Measurements from ENCODE around the gene LAPTM5.
A peak's percentile ranks its signal among the peaks of the same experiment; 100 is the strongest.

LAPTM5 gene

GRCh38 chr1:30716646-30717045 lies 40.9 kb downstream of the LAPTM5 start:
- no peak for TF ChIP-seq EZH2 (optimal IDR thresholded peaks at IDR 0.05; ENCODE audit: low read depth, low read length)
- no peak for TF ChIP-seq CTCF (IDR thresholded peaks at IDR 0.05; ENCODE audit: low read length)
- TF ChIP-seq EZH2phosphoT487 (IDR thresholded peaks at IDR 0.05; ENCODE audit: low read length), result no peak
- Histone ChIP-seq H3K79me2 (ENCODE audit: low read length) (no peaks in the 10 kb centered on the region), H3K4me2 (ENCODE audit: low read depth, low read length) (no peak overlapping the region), H4K20me1 (ENCODE audit: insufficient read depth, low read length) (no peaks in the 10 kb centered on the region), H3K27ac (ENCODE audit: low read length) (no peak overlapping the region), H3K36me3 (replicated peaks; ENCODE audit: insufficient read depth, low read length) (no peaks in the 10 kb centered on the region), H3K9ac (ENCODE audit: low read length) (no peak overlapping the region), H3K9me3 (replicated peaks; ENCODE audit: insufficient read depth, low read length) (no peaks in the 10 kb centered on the region), H3K4me1 (ENCODE audit: low read length) (peaks cover 7% of the 10 kb centered on the region), H3F3A (ENCODE audit: insufficient read depth, low read length) (no peaks in the 10 kb centered on the region), H3K27me3 (replicated peaks; ENCODE audit: insufficient read depth, low read length) (peaks cover 22% of the 10 kb centered on the region), H3K4me3 (ENCODE audit: low read length) (no peak overlapping the region), H3K9me2 (replicated peaks; ENCODE audit: insufficient read depth, low read length) (no peaks in the 10 kb centered on the region), H2AFZ (ENCODE audit: low read length) (no peak overlapping the region)
- no peak for DNase-seq

- H3K9me2 ChIP-seq (replicated peaks; ENCODE audit: insufficient read depth, low read length), result no peaks in the 10 kb centered on the region
- H3K27ac ChIP-seq (ENCODE audit: low read length), result no peak overlapping the region
- H3F3A ChIP-seq (ENCODE audit: insufficient read depth, low read length), result no peaks in the 10 kb centered on the region
- H3K27me3 ChIP-seq (replicated peaks; ENCODE audit: insufficient read depth, low read length), result peaks cover 29% of the 10 kb centered on the region
- H3K4me1 ChIP-seq (ENCODE audit: low read length), result peaks cover 7% of the 10 kb centered on the region
- no peaks in the 10 kb centered on the region for H3K79me2 ChIP-seq (ENCODE audit: low read length)
- no peak overlapping the region for H3K4me2 ChIP-seq (ENCODE audit: low read depth, low read length)
- no peak overlapping the region for H3K9ac ChIP-seq (ENCODE audit: low read length)
- H3K36me3 ChIP-seq (replicated peaks; ENCODE audit: insufficient read depth, low read length), result no peaks in the 10 kb centered on the region
- DNase-seq, result no peak
- H2AFZ ChIP-seq (ENCODE audit: low read length), result no peak overlapping the region
- no peak for TF ChIP-seq EZH2phosphoT487 (IDR thresholded peaks at IDR 0.05; ENCODE audit: low read length)
- TF ChIP-seq EZH2 (optimal IDR thresholded peaks at IDR 0.05; ENCODE audit: low read depth, low read length), result no peak
- TF ChIP-seq CTCF (IDR thresholded peaks at IDR 0.05; ENCODE audit: low read length), result no peak
- no peaks in the 10 kb centered on the region for H3K9me3 ChIP-seq (replicated peaks; ENCODE audit: insufficient read depth, low read length)
- no peaks in the 10 kb centered on the region for H4K20me1 ChIP-seq (ENCODE audit: insufficient read depth, low read length)
- no peak overlapping the region for H3K4me3 ChIP-seq (ENCODE audit: low read length)
Observed at GRCh38 chr1:30715886-30716285, 41.7 kb downstream of the LAPTM5 start.

- TF ChIP-seq EZH2 (optimal IDR thresholded peaks at IDR 0.05; ENCODE audit: low read depth, low read length) (no peak), CTCF (IDR thresholded peaks at IDR 0.05; ENCODE audit: low read length) (peak; percentile 61)
- Histone ChIP-seq H3K27me3 (replicated peaks; ENCODE audit: insufficient read depth, low read length) (peaks cover 36% of the 10 kb centered on the region), H4K20me1 (ENCODE audit: insufficient read depth, low read length) (no peaks in the 10 kb centered on the region), H3K9me2 (replicated peaks; ENCODE audit: insufficient read depth, low read length) (no peaks in the 10 kb centered on the region), H3K4me1 (ENCODE audit: low read length) (peaks cover 7% of the 10 kb centered on the region), H3F3A (ENCODE audit: insufficient read depth, low read length) (no peaks in the 10 kb centered on the region), H3K4me3 (ENCODE audit: low read length) (no peak overlapping the region), H3K4me2 (ENCODE audit: low read depth, low read length) (no peak overlapping the region), H3K9ac (ENCODE audit: low read length) (no peak overlapping the region), H3K9me3 (replicated peaks; ENCODE audit: insufficient read depth, low read length) (no peaks in the 10 kb centered on the region), H2AFZ (ENCODE audit: low read length) (no peak overlapping the region), H3K79me2 (ENCODE audit: low read length) (no peaks in the 10 kb centered on the region), H3K36me3 (replicated peaks; ENCODE audit: insufficient read depth, low read length) (no peaks in the 10 kb centered on the region), H3K27ac (ENCODE audit: low read length) (no peak overlapping the region)
- DNase-seq, result no peak
Observed at GRCh38 chr1:30715216-30715615, 42.4 kb downstream of the LAPTM5 start.

Measured in MM.1S (cell line).